Progenitor cell of endocrine pancreas (in vitro differentiated cells): ENCODE data around the gene FRZB. TPM values are rescaled to one million over a fixed set of nuclear protein-coding genes. Genes with fewer than 3 reads are reported as not detected.

Source experiments
- DNase-seq: peaks from one replicate; pipeline ENCODE4 v3.0.0; 2021; ENCODE audit warnings: low spot score; ENCODE audit not compliant: unreplicated experiment
- H3K27ac Mint-ChIP-seq: 2 replicates; pipeline ENCODE4 v1.8.0; 2021; ENCODE audit warnings: mild to moderate bottlenecking, moderate library complexity, mixed read lengths
- H3K27me3 Mint-ChIP-seq: 2 replicates; pipeline ENCODE4 v1.8.0; 2021; ENCODE audit warnings: mixed read lengths
- H3K36me3 Mint-ChIP-seq: 2 replicates; pipeline ENCODE4 v1.8.0; 2022; ENCODE audit warnings: mixed read lengths; ENCODE audit not compliant: insufficient read depth
- H3K4me1 Mint-ChIP-seq: 2 replicates; pipeline ENCODE4 v1.8.0; 2021; ENCODE audit warnings: low read depth, mixed read lengths
- H3K4me3 Mint-ChIP-seq: 2 replicates; pipeline ENCODE4 v1.8.0; 2021; ENCODE audit warnings: low read depth, mild to moderate bottlenecking, moderate library complexity, mixed read lengths
- H3K9me3 Mint-ChIP-seq: 2 replicates; pipeline ENCODE4 v1.8.0; 2021; ENCODE audit warnings: low read depth, mixed read lengths
- CTCF ChIP-seq: fragments of 200-600 bp; sonication (generic); IDR thresholded peaks from one replicate; pipeline ENCODE4 v1.5.0; 2021; ENCODE audit warnings: antibody characterized with exemption, mild to moderate bottlenecking; ENCODE audit not compliant: unreplicated experiment
- total RNA-seq: library from RNA; stranded (reverse); gene quantifications from 2 replicates; pipeline ENCODE4 v1.2.1, GENCODE V29; 2021

The FRZB gene
- total RNA-seq, 1 donor from 2014 or later, result 38.2 TPM

GRCh38 chr2:182834293-182834692 is 32.1 kb downstream of the FRZB start:
- no peak for TF ChIP-seq CTCF
- Mint-ChIP-seq H3K36me3 (peaks cover 20% of the 10 kb centered on the region), H3K4me1 (peaks cover 18% of the 10 kb centered on the region), H3K27me3 (no peaks in the 10 kb centered on the region), H3K4me3 (no peak overlapping the region), H3K9me3 (peaks cover 4% of the 10 kb centered on the region), H3K27ac (no peak overlapping the region)
- no peak for DNase-seq

GRCh38 chr2:182833084-182833854 is 33.2 kb downstream of the FRZB start:
- peaks cover 20% of the 10 kb centered on the region for H3K36me3 Mint-ChIP-seq
- DNase-seq, result no peak
- peaks cover 13% of the 10 kb centered on the region for H3K4me1 Mint-ChIP-seq
- TF ChIP-seq CTCF, result no peak
- H3K27ac Mint-ChIP-seq, result no peak overlapping the region
- peaks cover 4% of the 10 kb centered on the region for H3K9me3 Mint-ChIP-seq
- H3K4me3 Mint-ChIP-seq, result no peak overlapping the region
- no peaks in the 10 kb centered on the region for H3K27me3 Mint-ChIP-seq

GRCh38 chr2:182831921-182832320 is 34.5 kb downstream of the FRZB start:
- DNase-seq, result no peak
- peaks cover 13% of the 10 kb centered on the region for H3K4me1 Mint-ChIP-seq
- H3K36me3 Mint-ChIP-seq, result peaks cover 15% of the 10 kb centered on the region
- H3K27ac Mint-ChIP-seq, result no peak overlapping the region
- H3K27me3 Mint-ChIP-seq, result no peaks in the 10 kb centered on the region
- no peak for TF ChIP-seq CTCF
- H3K4me3 Mint-ChIP-seq, result no peak overlapping the region
- H3K9me3 Mint-ChIP-seq, result peaks cover 4% of the 10 kb centered on the region

- peaks cover 4% of the 10 kb centered on the region for H3K9me3 Mint-ChIP-seq
- peaks cover 15% of the 10 kb centered on the region for H3K36me3 Mint-ChIP-seq
- H3K27me3 Mint-ChIP-seq, result no peaks in the 10 kb centered on the region
- no peak overlapping the region for H3K27ac Mint-ChIP-seq
- no peak for TF ChIP-seq CTCF
- peaks cover 22% of the 10 kb centered on the region for H3K4me1 Mint-ChIP-seq
- DNase-seq, result no peak
- no peak overlapping the region for H3K4me3 Mint-ChIP-seq
Measured at GRCh38 chr2:182831101-182831500, 35.3 kb downstream of the FRZB start.

- TF ChIP-seq CTCF, result no peak
- H3K27ac Mint-ChIP-seq, result peak overlapping the region; percentile 94
- no peaks in the 10 kb centered on the region for H3K27me3 Mint-ChIP-seq
- peaks cover under 1% of the 10 kb centered on the region for H3K36me3 Mint-ChIP-seq
- no peak for DNase-seq
- H3K9me3 Mint-ChIP-seq, result peaks cover 4% of the 10 kb centered on the region
- no peak overlapping the region for H3K4me3 Mint-ChIP-seq
- H3K4me1 Mint-ChIP-seq, result peaks cover 58% of the 10 kb centered on the region
Measured at GRCh38 chr2:182827182-182827879, 39.1 kb downstream of the FRZB start.
